Measurements from ENCODE around the gene GGCT. TPM values are rescaled to one million over a fixed set of nuclear protein-coding genes. Genes with fewer than 3 reads are reported as not detected.
"Not testable (repeated sequence)": the region's sequence is repeated elsewhere in the genome, so short reads cannot be mapped to it uniquely, and the experiment has no call there.

Gene GGCT
- total RNA-seq, 2 experiments from 2014 or later = 39.9 to 42.6 TPM

- Mint-ChIP-seq H3K4me3 (no peak overlapping the region), H3K27me3 (no peaks in the 10 kb centered on the region), H3K27ac (no peak overlapping the region), H3K36me3 (ENCODE audit: low read depth) (peaks cover 2% of the 10 kb centered on the region), H3K4me1 (no peaks in the 10 kb centered on the region), H3K9me3 (no peaks in the 10 kb centered on the region)
- ChIA-PET POLR2A (no interaction called here), CTCF (no interaction called here)
- no peak for DNase-seq
Measured at GRCh38 chr7:30530373-30530772, 25.7 kb upstream of the GGCT start.

GRCh38 chr7:30528779-30529178, 24.1 kb upstream of the GGCT start:
- Mint-ChIP-seq H3K9me3 (no peaks in the 10 kb centered on the region), H3K36me3 (ENCODE audit: low read depth) (peaks cover 2% of the 10 kb centered on the region), H3K27me3 (no peaks in the 10 kb centered on the region), H3K27ac (no peak overlapping the region), H3K4me1 (peaks cover 4% of the 10 kb centered on the region), H3K4me3 (no peak overlapping the region)
- CTCF ChIA-PET = no interaction called here
- DNase-seq = no peak
- POLR2A ChIA-PET = no interaction called here

DNA sequence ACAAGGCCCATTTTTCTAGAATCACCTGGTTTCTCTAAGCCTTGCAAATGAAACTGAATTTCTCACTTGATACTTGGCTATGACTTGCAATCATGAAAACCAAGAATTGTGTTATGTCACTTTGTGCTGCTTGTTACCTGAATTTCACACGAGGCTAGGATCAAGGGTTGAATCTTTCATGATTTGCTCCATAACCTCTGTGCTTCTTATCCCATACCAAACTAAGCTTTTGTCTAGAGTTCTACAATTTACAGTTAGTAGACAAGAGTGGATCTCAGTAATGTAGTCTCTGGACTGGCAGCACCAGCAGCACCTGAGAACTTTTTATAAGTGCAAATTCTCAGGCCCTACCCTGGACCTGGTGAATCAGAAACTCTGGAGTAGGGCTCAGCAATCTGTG, 22.7 kb upstream of the GGCT start:
- CTCF ChIA-PET = interaction anchor here (1.5 kb wide), 1 partner anchor 9 kb away, joined by 3 read pairs; no protein-coding TSS in a partner anchor
- POLR2A ChIA-PET, H3K9me3 Mint-ChIP-seq: not testable (repeated sequence)

DNA sequence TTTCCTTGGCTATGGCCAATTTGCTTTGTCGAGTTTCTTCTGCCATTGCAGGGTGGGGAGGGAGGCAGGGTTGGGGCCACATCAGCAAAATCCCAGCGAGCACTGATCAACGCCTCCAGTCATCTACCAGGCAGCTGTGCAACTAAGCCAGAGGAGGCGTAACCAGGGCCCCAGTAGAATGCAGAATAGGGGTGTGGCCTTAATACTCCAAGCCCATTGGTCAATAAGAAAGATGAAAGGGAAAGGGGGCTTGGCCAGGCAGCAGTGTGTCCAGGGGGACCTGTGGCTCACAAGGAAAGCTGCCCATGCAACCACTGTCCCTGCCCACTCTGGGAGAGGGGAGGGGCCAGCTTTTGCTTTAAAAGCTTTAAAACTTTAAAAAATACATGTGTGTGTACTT, 21.5 kb upstream of the GGCT start:
- H3K36me3 Mint-ChIP-seq (ENCODE audit: low read depth) = no peaks in the 10 kb centered on the region
- CTCF ChIA-PET = interaction anchor here (1.5 kb wide), 1 partner anchor 8 kb away, joined by 3 read pairs; no protein-coding TSS in a partner anchor
- no peak for DNase-seq
- no peaks in the 10 kb centered on the region for H3K9me3 Mint-ChIP-seq
- POLR2A ChIA-PET = no interaction called here
- H3K4me3 Mint-ChIP-seq = no peak overlapping the region
- no peaks in the 10 kb centered on the region for H3K27me3 Mint-ChIP-seq
- no peak overlapping the region for H3K27ac Mint-ChIP-seq
- peaks cover 4% of the 10 kb centered on the region for H3K4me1 Mint-ChIP-seq

More for the DNA sequence above, 22.7 kb upstream of the GGCT start:
- not testable (repeated sequence) for H3K4me1 Mint-ChIP-seq; DNase-seq; H3K27ac Mint-ChIP-seq; H3K36me3 Mint-ChIP-seq (ENCODE audit: low read depth); H3K27me3 Mint-ChIP-seq; H3K4me3 Mint-ChIP-seq

GRCh38 chr7:30525429-30525828, 20.8 kb upstream of the GGCT start:
- ChIA-PET POLR2A (no interaction called here), CTCF (no interaction called here)
- Mint-ChIP-seq H3K27me3 (no peaks in the 10 kb centered on the region), H3K9me3 (no peaks in the 10 kb centered on the region), H3K36me3 (ENCODE audit: low read depth) (no peaks in the 10 kb centered on the region), H3K27ac (no peak overlapping the region), H3K4me3 (no peak overlapping the region), H3K4me1 (peaks cover 5% of the 10 kb centered on the region)
- no peak for DNase-seq

DNA sequence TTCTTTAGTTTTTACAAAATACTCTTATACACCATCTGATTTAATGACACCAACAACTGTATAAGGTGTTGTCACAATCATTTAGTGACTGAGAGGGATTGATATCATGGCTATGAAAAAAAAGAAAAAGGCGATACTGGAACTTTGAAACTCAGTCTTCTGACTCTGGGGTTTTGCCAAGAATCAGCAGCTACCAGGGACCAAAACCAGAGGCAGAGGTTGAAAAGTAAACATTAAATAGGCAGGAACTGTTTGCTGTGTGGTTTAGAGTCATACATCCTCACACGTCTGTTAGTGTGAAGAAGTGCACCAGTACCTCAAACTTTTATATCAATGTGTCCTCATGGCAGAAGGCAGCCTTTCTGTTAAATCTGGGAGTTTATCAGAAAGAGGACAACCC, 19.9 kb upstream of the GGCT start:
- no peak overlapping the region for H3K4me3 Mint-ChIP-seq
- H3K36me3 Mint-ChIP-seq (ENCODE audit: low read depth) = no peaks in the 10 kb centered on the region
- POLR2A ChIA-PET = no interaction called here
- no peak for DNase-seq
- H3K9me3 Mint-ChIP-seq = no peaks in the 10 kb centered on the region
- peaks cover 5% of the 10 kb centered on the region for H3K4me1 Mint-ChIP-seq
- no peaks in the 10 kb centered on the region for H3K27me3 Mint-ChIP-seq
- CTCF ChIA-PET = no interaction called here
- no peak overlapping the region for H3K27ac Mint-ChIP-seq

DNA sequence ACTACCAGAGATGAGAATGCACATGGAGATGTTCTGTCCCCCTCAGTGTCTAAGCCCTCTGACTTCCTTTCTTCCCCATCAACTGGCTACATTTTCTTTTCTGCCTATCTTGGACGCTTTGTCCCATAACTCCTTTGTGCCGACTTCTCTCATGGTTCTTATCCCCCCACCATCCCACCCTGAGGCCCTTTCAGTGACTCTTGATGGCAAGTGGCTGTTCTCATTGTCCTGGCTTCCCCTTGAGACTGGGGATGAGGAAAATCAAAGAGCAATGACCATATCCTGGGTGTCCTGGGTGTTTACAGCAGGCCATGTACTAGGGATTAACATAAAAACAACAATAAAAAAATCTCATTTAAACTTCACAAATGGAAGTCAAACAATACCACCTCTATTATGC, 18.8 kb upstream of the GGCT start:
- H3K9me3 Mint-ChIP-seq = no peaks in the 10 kb centered on the region
- no peaks in the 10 kb centered on the region for H3K27me3 Mint-ChIP-seq
- H3K36me3 Mint-ChIP-seq (ENCODE audit: low read depth) = no peaks in the 10 kb centered on the region
- DNase-seq = no peak
- H3K4me3 Mint-ChIP-seq = no peak overlapping the region
- ChIA-PET CTCF (interaction anchor here (0.6 kb wide), 2 partner anchors 216 to 341 kb away, joined by 4 read pairs; no protein-coding TSS in a partner anchor), POLR2A (no interaction called here)
- H3K4me1 Mint-ChIP-seq = peaks cover 5% of the 10 kb centered on the region
- H3K27ac Mint-ChIP-seq = no peak overlapping the region

DNA sequence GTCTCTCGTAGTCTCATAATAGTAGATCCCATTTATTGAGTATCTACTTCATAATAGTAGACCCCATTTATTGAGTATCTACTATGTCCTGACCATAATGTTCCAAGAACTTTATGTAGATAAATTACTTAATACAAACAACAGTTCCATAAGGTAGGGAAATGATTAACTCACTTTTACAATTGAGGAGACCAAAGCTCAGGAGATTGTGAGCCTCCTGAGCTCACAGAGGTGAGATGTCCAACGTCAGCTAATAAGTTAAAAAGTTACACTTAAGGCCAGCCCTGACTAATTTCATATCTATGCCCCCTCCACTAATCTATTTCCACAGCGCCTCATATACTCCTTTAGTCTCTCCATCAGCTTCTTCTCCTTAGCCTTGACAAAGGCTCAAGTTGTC, 17.5 kb upstream of the GGCT start:
- ChIA-PET CTCF (interaction anchor here (0.7 to 1.4 kb wide), 4 partner anchors 12 to 246 kb away, joined by 3 to 6 read pairs (median 4); no protein-coding TSS in a partner anchor), POLR2A (no interaction called here)
- no peak overlapping the region for H3K4me3 Mint-ChIP-seq
- no peak for DNase-seq
- H3K4me1 Mint-ChIP-seq = peaks cover 5% of the 10 kb centered on the region
- no peaks in the 10 kb centered on the region for H3K27me3 Mint-ChIP-seq
- H3K9me3 Mint-ChIP-seq = no peaks in the 10 kb centered on the region
- H3K36me3 Mint-ChIP-seq (ENCODE audit: low read depth) = no peaks in the 10 kb centered on the region
- no peak overlapping the region for H3K27ac Mint-ChIP-seq

DNA sequence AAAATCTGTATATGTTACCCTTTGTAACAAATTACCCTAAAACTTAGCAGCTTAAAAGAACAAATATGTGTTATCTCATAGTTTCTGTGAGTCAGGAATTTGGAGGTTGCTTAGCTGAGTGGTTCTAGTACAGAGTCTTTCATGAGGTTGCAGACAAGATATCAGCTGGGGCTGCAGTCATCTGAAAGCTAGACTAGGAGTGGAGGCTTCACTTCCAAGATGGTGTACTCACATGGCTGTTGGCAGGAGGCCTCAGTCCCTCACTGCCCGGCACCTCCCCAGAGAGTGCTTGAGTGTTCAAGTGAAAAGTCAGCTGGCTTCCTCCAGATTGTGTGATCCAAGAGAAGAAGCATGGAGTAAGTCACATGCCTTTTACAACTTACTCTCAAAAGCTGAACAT, 16.9 kb upstream of the GGCT start:
- CTCF ChIA-PET = interaction anchor here (1.3 to 1.4 kb wide), 2 partner anchors 11 to 43 kb away, joined by 5 to 6 read pairs; no protein-coding TSS in a partner anchor
- POLR2A ChIA-PET = no interaction called here
- Mint-ChIP-seq H3K27ac (no peak overlapping the region), H3K9me3 (no peaks in the 10 kb centered on the region), H3K27me3 (no peaks in the 10 kb centered on the region), H3K4me3 (no peak overlapping the region), H3K4me1 (peaks cover 5% of the 10 kb centered on the region), H3K36me3 (ENCODE audit: low read depth) (no peaks in the 10 kb centered on the region)
- DNase-seq = no peak

- Mint-ChIP-seq H3K4me3 (no peak overlapping the region), H3K9me3 (no peaks in the 10 kb centered on the region), H3K27me3 (no peaks in the 10 kb centered on the region), H3K4me1 (peaks cover 1% of the 10 kb centered on the region), H3K36me3 (ENCODE audit: low read depth) (peaks cover 3% of the 10 kb centered on the region), H3K27ac (no peak overlapping the region)
- DNase-seq = no peak
- POLR2A ChIA-PET = no interaction called here
- CTCF ChIA-PET = no interaction called here
Measured at GRCh38 chr7:30519122-30519521, 14.5 kb upstream of the GGCT start.

GRCh38 chr7:30515761-30516160, 11.1 kb upstream of the GGCT start:
- CTCF ChIA-PET = no interaction called here
- H3K4me1 Mint-ChIP-seq = peaks cover 1% of the 10 kb centered on the region
- POLR2A ChIA-PET = no interaction called here

DNA sequence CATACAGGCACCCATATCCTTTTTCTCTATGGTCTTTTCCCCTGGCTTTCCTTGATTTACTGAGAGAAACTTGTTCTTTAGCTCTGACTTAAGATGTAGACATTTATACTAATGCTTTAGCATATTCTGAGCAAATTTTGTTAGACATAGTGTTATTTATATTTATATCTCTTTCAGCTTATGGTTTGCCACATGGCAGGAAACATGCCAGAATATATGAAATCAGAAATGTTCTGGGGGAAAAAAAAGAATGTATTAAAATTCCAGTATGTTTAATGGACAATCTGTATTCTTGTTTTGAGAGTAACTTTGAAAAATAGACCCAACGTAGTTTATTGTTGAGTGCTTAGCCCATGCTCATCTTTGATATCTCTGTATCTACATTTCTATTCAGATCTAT, 10.1 kb upstream of the GGCT start:
- DNase-seq = no peak
- H3K4me1 Mint-ChIP-seq = peaks cover 2% of the 10 kb centered on the region
- H3K9me3 Mint-ChIP-seq = no peaks in the 10 kb centered on the region
- peaks cover 3% of the 10 kb centered on the region for H3K36me3 Mint-ChIP-seq (ENCODE audit: low read depth)
- no peak overlapping the region for H3K27ac Mint-ChIP-seq
- POLR2A ChIA-PET = no interaction called here
- no peaks in the 10 kb centered on the region for H3K27me3 Mint-ChIP-seq
- CTCF ChIA-PET = no interaction called here
- H3K4me3 Mint-ChIP-seq = no peak overlapping the region

More at GRCh38 chr7:30515761-30516160, 11.1 kb upstream of the GGCT start:
- no peak for DNase-seq
- Mint-ChIP-seq H3K4me3 (no peak overlapping the region), H3K27ac (no peak overlapping the region), H3K27me3 (no peaks in the 10 kb centered on the region), H3K36me3 (ENCODE audit: low read depth) (peaks cover 3% of the 10 kb centered on the region), H3K9me3 (no peaks in the 10 kb centered on the region)

GRCh38 chr7:30514177-30514576, 9.5 kb upstream of the GGCT start:
- Mint-ChIP-seq H3K36me3 (ENCODE audit: low read depth) (peaks cover 3% of the 10 kb centered on the region), H3K27ac (no peak overlapping the region), H3K9me3 (no peaks in the 10 kb centered on the region), H3K4me3 (no peak overlapping the region), H3K27me3 (no peaks in the 10 kb centered on the region), H3K4me1 (peaks cover 2% of the 10 kb centered on the region)
- POLR2A ChIA-PET = no interaction called here
- DNase-seq = no peak
- CTCF ChIA-PET = no interaction called here

- POLR2A ChIA-PET = no interaction called here
- DNase-seq = no peak
- Mint-ChIP-seq H3K9me3 (no peaks in the 10 kb centered on the region), H3K4me3 (no peak overlapping the region), H3K27ac (no peak overlapping the region), H3K27me3 (no peaks in the 10 kb centered on the region), H3K4me1 (peaks cover 2% of the 10 kb centered on the region), H3K36me3 (ENCODE audit: low read depth) (peaks cover 3% of the 10 kb centered on the region)
- CTCF ChIA-PET = interaction anchor here (0.9 to 1.4 kb wide), 2 partner anchors 50 to 60 kb away, joined by 3 to 4 read pairs; no protein-coding TSS in a partner anchor
Measured at GRCh38 chr7:30513762-30514161, 9.1 kb upstream of the GGCT start.

All from activated CD4-positive, alpha-beta T cell treated with anti-CD3 and anti-CD28 coated beads, Interleukin-2, amount 10 ng/mL, durations not matched to agents 7 days and 5 days (primary cell).